ENCODE results near the gene TCF3.

- TF ChIP-seq CTCF (IDR thresholded peaks at IDR 0.05; ENCODE audit: insufficient read depth, low read length, poor library complexity, severe bottlenecking) (no peak), EZH2phosphoT487 (conservative IDR thresholded peaks at IDR 0.05; ENCODE audit: low read length) (no peak)
These were observed 1.5 kb downstream of the TCF3 start for GRCh38 chr19:1650650-1651567.
